Body of pancreas (tissue), 4 donors: Measurements from ENCODE around the gene CIRBP. TPM values are rescaled to one million over a fixed set of nuclear protein-coding genes. Genes with fewer than 3 reads are reported as not detected.

ENCODE experiments used
- ATAC-seq: fragments of 150-250 bp; one replicate; pipeline ENCODE4 v1.9.1; 2016
- DNase-seq, 4 donors: peaks; one replicate each; pipeline ENCODE4 v3.0.0-alpha.2; 2019
- H3K27ac ChIP-seq, 4 donors: fragments of 200-600 bp; sonication (generic); 1 replicate in 3 of 4; 2 replicates in 1 of 4; pipeline versions ENCODE4 v1.5.1 to v1.6.1; 2016 to 2019; ENCODE audit warnings: mild to moderate bottlenecking in 1 of 4, mixed read lengths in 1 of 4, moderate library complexity in 1 of 4
- H3K27me3 ChIP-seq, 2 donors: fragments of 200-600 bp; sonication (generic); one replicate each; pipeline ENCODE4 v1.6.0; 2016; ENCODE audit warnings: mild to moderate bottlenecking in 1 of 2
- H3K36me3 ChIP-seq, 2 donors: fragments of 200-600 bp; sonication (generic); replicated peaks in 1 of 2; 2 replicates each; pipeline ENCODE4 v1.5.1; 2016; ENCODE audit warnings: low read depth in 2 of 2; ENCODE audit not compliant: insufficient read depth in 1 of 2
- H3K4me1 ChIP-seq: fragments of 200-600 bp; sonication (generic); one replicate; pipeline ENCODE4 v1.6.0; 2016
- H3K4me3 ChIP-seq, 2 donors: fragments of 200-600 bp; sonication (generic); 1 replicate in 1 of 2; 2 replicates in 1 of 2; pipeline ENCODE4 v1.5.1; 2016 to 2019
- H3K9me3 ChIP-seq, 3 donors: fragments of 200-600 bp; sonication (generic); 1 replicate in 2 of 3; 2 replicates in 1 of 3; pipeline ENCODE4 v1.5.1; 2016
- POLR2A ChIP-seq, 3 donors: fragments of 450-650 bp; IDR thresholded peaks; one replicate each; pipeline ENCODE4 v1.6.1; 2016; ENCODE audit warnings: antibody characterized with exemption in 3 of 3, mild to moderate bottlenecking in 2 of 3
- WGBS, 2 donors: methylation state at CpG; one replicate each; pipeline ENCODE4 v1.1.5; 2017; 5-methylcytosine and 5-hydroxymethylcytosine counted together
- intact Hi-C: fragments of 100-400 bp; cut with DNase I; formaldehyde crosslinking; loops from one replicate; pipeline ENCODE4 v1.15.1; 2023
- total RNA-seq, 2 donors: library from RNA; depleted of rRNA; stranded (reverse); fragments of >200 nt; gene quantifications; one replicate each; pipeline ENCODE4 v1.1.0, GENCODE V29; 2016
- TF ChIP-seq, protein P1 (sequence below), 7 experiments: fragments of 450-650 bp in 4 of 7; fragments of 200-600 bp in 3 of 7; sonication (generic) in 3 of 7; IDR thresholded peaks; one replicate each; pipeline ENCODE4 v1.5.1; 2016 to 2019; ENCODE audit warnings: antibody characterized with exemption in 7 of 7

The CIRBP gene
- total RNA-seq, 2 donors from 2014 or later, result 582 to 630 TPM

GRCh38 chr19:1296078-1296477 is 26.9 kb downstream of the CIRBP start:
- TF ChIP-seq, protein P1, sequence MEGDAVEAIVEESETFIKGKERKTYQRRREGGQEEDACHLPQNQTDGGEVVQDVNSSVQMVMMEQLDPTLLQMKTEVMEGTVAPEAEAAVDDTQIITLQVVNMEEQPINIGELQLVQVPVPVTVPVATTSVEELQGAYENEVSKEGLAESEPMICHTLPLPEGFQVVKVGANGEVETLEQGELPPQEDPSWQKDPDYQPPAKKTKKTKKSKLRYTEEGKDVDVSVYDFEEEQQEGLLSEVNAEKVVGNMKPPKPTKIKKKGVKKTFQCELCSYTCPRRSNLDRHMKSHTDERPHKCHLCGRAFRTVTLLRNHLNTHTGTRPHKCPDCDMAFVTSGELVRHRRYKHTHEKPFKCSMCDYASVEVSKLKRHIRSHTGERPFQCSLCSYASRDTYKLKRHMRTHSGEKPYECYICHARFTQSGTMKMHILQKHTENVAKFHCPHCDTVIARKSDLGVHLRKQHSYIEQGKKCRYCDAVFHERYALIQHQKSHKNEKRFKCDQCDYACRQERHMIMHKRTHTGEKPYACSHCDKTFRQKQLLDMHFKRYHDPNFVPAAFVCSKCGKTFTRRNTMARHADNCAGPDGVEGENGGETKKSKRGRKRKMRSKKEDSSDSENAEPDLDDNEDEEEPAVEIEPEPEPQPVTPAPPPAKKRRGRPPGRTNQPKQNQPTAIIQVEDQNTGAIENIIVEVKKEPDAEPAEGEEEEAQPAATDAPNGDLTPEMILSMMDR (IDR thresholded peaks at IDR 0.05), result no peak
- no peak for TF ChIP-seq POLR2A (IDR thresholded peaks at IDR 0.05)
- no peak for ATAC-seq
- WGBS, 2 donors, result 73 to 79% methylated on average over 10 to 13 of the region's 13 CpGs
- Histone ChIP-seq H3K4me3 (no peak overlapping the region), H3K27ac (no peak overlapping the region), H3K4me1 (peaks cover 10% of the 10 kb centered on the region), H3K36me3 (no peaks in the 10 kb centered on the region), H3K9me3 (no peaks in the 10 kb centered on the region), H3K27me3 (peaks cover 0 to 37% of the 10 kb centered on the region in 2 donors)
- intact Hi-C loops, result no loop called here
- no peak for DNase-seq

- 70 to 74% methylated on average over 9 to 24 of the region's 24 CpGs for WGBS, 2 donors
- Histone ChIP-seq H3K4me3 (no peak overlapping the region), H3K4me1 (peaks cover 9% of the 10 kb centered on the region), H3K27me3 (peaks cover 0 to 34% of the 10 kb centered on the region in 2 donors), H3K36me3 (no peaks in the 10 kb centered on the region), H3K27ac (no peak overlapping the region), H3K9me3 (no peaks in the 10 kb centered on the region)
- ATAC-seq (no peak), DNase-seq (no peak)
- intact Hi-C loops, result no loop called here
- TF ChIP-seq, protein P1 (IDR thresholded peaks at IDR 0.05), result no peak
- TF ChIP-seq POLR2A (IDR thresholded peaks at IDR 0.05), result no peak
Measured at GRCh38 chr19:1296575-1297271, 27.6 kb downstream of the CIRBP start.

- no peak overlapping the region for H3K4me3 ChIP-seq
- no peak for ATAC-seq
- TF ChIP-seq, protein P1 (IDR thresholded peaks at IDR 0.05), result no peak
- no peak for TF ChIP-seq POLR2A (IDR thresholded peaks at IDR 0.05)
- intact Hi-C loops, result no loop called here
- no peak for DNase-seq
- H3K4me1 ChIP-seq, result peaks cover 9% of the 10 kb centered on the region
- H3K9me3 ChIP-seq, result no peaks in the 10 kb centered on the region
- 70 to 86% methylated on average over 8 of the region's 8 CpGs for WGBS, 2 donors
- H3K27me3 ChIP-seq, result peaks cover 0 to 20% of the 10 kb centered on the region in 2 donors
- no peak overlapping the region for H3K27ac ChIP-seq
- H3K36me3 ChIP-seq, result no peaks in the 10 kb centered on the region
Measured at GRCh38 chr19:1298235-1298634, 29.1 kb downstream of the CIRBP start.

- ATAC-seq (no peak), DNase-seq (no peak)
- 60 to 82% methylated on average over 28 to 34 of the region's 34 CpGs for WGBS, 2 donors
- intact Hi-C loops, result no loop called here
- Histone ChIP-seq H3K9me3 (no peaks in the 10 kb centered on the region), H3K36me3 (no peaks in the 10 kb centered on the region), H3K4me1 (peaks cover 9% of the 10 kb centered on the region), H3K27me3 (peaks cover 0 to 8% of the 10 kb centered on the region in 2 donors), H3K4me3 (no peak overlapping the region), H3K27ac (no peak overlapping the region)
- TF ChIP-seq POLR2A (IDR thresholded peaks at IDR 0.05), result no peak
- TF ChIP-seq, protein P1 (IDR thresholded peaks at IDR 0.05), result no peak
Measured at GRCh38 chr19:1299801-1300200, 30.7 kb downstream of the CIRBP start.
